Measurements from ENCODE around the gene PRKAG2.

The PRKAG2 gene

GRCh38 chr7:151836191-151836926 lies 40.6 kb downstream of the PRKAG2 start:
- Histone ChIP-seq H3K27me3 (peaks cover 11% of the 10 kb centered on the region), H3K27ac (no peak overlapping the region), H3K4me1 (ENCODE audit: control insufficient read depth in 1 of 2, insufficient read depth in 1 of 2, low read depth in 1 of 2, low read length in 1 of 2) (peaks cover 7 to 16% of the 10 kb centered on the region in 2 experiments), H3K4me3 (ENCODE audit: low read depth in 1 of 2, low read length in 1 of 2) (no peak overlapping the region), H3K36me3 (no peaks in the 10 kb centered on the region), H3K9me3 (no peaks in the 10 kb centered on the region)
- TF ChIP-seq CTCF (IDR thresholded peaks at IDR 0.05), result no peak

- no peak for TF ChIP-seq CTCF (IDR thresholded peaks at IDR 0.05)
- Histone ChIP-seq H3K36me3 (no peaks in the 10 kb centered on the region), H3K27me3 (peaks cover 11% of the 10 kb centered on the region), H3K4me3 (ENCODE audit: low read depth in 1 of 2, low read length in 1 of 2) (no peak overlapping the region), H3K4me1 (ENCODE audit: control insufficient read depth in 1 of 2, insufficient read depth in 1 of 2, low read depth in 1 of 2, low read length in 1 of 2) (peaks cover 7 to 16% of the 10 kb centered on the region in 2 experiments), H3K9me3 (no peaks in the 10 kb centered on the region), H3K27ac (no peak overlapping the region)
Observed at GRCh38 chr7:151835636-151836035, 41.3 kb downstream of the PRKAG2 start.

GRCh38 chr7:151834271-151835035 lies 42.5 kb downstream of the PRKAG2 start:
- Histone ChIP-seq H3K27ac (no peak overlapping the region), H3K4me1 (ENCODE audit: control insufficient read depth in 1 of 2, insufficient read depth in 1 of 2, low read depth in 1 of 2, low read length in 1 of 2) (peaks cover 4 to 13% of the 10 kb centered on the region in 2 experiments), H3K4me3 (ENCODE audit: low read depth in 1 of 2, low read length in 1 of 2) (no peak overlapping the region), H3K27me3 (peaks cover under 1% of the 10 kb centered on the region), H3K9me3 (no peaks in the 10 kb centered on the region), H3K36me3 (no peaks in the 10 kb centered on the region)
- TF ChIP-seq CTCF (IDR thresholded peaks at IDR 0.05), result no peak

GRCh38 chr7:151833691-151834090 lies 43.2 kb downstream of the PRKAG2 start:
- Histone ChIP-seq H3K27ac (no peak overlapping the region), H3K4me1 (ENCODE audit: control insufficient read depth in 1 of 2, insufficient read depth in 1 of 2, low read depth in 1 of 2, low read length in 1 of 2) (peaks cover 0 to 6% of the 10 kb centered on the region in 2 experiments), H3K36me3 (no peaks in the 10 kb centered on the region), H3K4me3 (ENCODE audit: low read depth in 1 of 2, low read length in 1 of 2) (no peak overlapping the region), H3K9me3 (no peaks in the 10 kb centered on the region), H3K27me3 (no peaks in the 10 kb centered on the region)
- TF ChIP-seq CTCF (IDR thresholded peaks at IDR 0.05), result no peak

- no peak for TF ChIP-seq CTCF (IDR thresholded peaks at IDR 0.05)
- Histone ChIP-seq H3K4me3 (ENCODE audit: low read depth in 1 of 2, low read length in 1 of 2) (no peak overlapping the region), H3K27me3 (no peaks in the 10 kb centered on the region), H3K4me1 (ENCODE audit: control insufficient read depth in 1 of 2, insufficient read depth in 1 of 2, low read depth in 1 of 2, low read length in 1 of 2) (peaks cover 0 to 1% of the 10 kb centered on the region in 2 experiments), H3K36me3 (no peaks in the 10 kb centered on the region), H3K27ac (no peak overlapping the region), H3K9me3 (no peaks in the 10 kb centered on the region)
Observed at GRCh38 chr7:151833213-151833651, 43.7 kb downstream of the PRKAG2 start.

Data from neutrophil (primary cell).